Measurements from ENCODE around the gene MXD3.
"Not testable (repeated sequence)": the region's sequence is repeated elsewhere in the genome, so short reads cannot be mapped to it uniquely, and the experiment has no call there.

Gene MXD3

DNA sequence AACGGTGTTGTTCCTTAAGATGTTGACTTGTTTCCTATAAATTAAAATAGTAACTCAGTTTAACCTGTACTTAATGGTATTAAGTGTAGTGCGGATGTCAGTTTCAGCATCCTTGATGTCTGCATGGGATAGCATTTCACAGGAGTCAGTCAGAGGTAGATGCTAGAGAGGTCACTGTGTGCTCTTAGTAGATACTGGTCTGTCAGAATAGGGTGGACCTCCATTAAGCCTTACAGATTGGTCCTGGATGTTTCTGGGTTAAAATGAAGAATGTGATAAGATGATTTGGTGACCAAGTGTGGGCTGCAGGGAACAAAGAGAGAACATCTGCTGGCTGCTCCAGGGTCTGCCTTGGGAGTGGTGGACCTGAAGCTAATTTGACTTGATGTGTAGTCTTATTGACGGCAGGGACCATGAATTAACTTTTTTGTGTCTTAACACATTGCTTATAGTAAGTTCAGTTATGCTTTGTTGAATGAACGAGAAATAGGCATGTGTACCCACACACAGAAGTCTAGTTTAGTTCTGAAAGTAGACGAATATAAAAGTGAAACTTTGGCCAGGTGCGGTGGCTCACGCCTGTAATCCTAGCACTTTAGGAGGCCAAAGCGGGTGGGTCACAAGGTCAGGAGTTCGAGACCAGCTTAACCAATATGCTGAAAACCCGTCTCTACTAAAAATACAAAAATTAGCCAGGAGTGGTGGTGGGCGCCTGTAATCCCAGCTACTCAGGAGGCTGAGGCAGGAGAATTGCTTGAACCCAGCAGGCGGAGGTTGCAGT is 20.7 kb downstream of the MXD3 start:
- Mint-ChIP-seq H3K9me3 (no peaks in the 10 kb centered on the region), H3K36me3 (peaks cover 100% of the 10 kb centered on the region), H3K4me3 (no peak overlapping the region), H3K27ac (no peak overlapping the region), H3K4me1 (peaks cover 11% of the 10 kb centered on the region)
- ATAC-seq (no peak), DNase-seq (ENCODE audit: low spot score in 2 of 2) (no peak)

DNA sequence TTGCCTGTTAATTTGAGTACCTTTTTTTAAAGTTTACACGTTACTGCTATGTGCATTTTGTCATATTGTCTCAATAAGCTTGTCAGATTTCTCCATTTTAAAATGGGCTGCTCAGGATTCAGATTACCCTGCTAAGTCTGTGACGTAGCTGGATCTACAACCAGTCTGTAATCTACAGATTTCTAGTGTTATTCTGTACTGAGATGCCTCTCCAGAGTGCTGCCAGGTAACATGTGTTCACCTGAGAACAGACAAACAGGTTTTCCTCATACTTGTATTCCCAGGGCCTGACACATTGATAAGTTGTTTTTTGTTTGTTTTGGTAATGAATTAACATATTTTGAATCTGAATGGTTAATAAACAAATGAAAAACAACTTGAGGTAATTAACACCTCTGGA is 23.5 kb downstream of the MXD3 start:
- Mint-ChIP-seq H3K27ac (no peak overlapping the region), H3K36me3 (peaks cover 100% of the 10 kb centered on the region), H3K4me1 (no peaks in the 10 kb centered on the region), H3K9me3 (no peaks in the 10 kb centered on the region), H3K4me3 (no peak overlapping the region)
- ATAC-seq (no peak), DNase-seq (ENCODE audit: low spot score in 2 of 2) (no peak)

DNA sequence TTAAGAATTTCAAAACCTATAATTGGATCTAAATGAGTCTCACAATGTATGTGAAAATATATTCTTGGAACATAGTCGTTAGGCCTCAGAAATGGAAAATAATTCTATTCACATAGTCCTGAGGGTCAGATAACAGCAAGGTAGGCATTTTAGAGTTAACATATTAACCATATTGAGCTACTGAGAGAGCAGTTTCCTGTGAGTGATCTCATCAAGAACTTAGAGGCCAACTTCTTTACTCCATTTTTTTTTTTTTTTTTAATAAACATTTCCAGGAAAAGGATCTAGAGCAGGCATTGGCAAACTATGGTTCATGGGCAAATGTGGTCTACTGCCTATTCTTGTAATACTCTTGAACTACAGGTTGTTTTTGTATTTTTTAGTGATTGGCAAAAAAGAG is 34.8 kb downstream of the MXD3 start:
- H3K4me1 Mint-ChIP-seq, result peaks cover 6% of the 10 kb centered on the region
- H3K4me3 Mint-ChIP-seq, result no peak overlapping the region
- H3K36me3 Mint-ChIP-seq, result peaks cover 100% of the 10 kb centered on the region
- DNase-seq (ENCODE audit: low spot score in 2 of 2) (no peak), ATAC-seq (peak; percentile 51)
- H3K9me3 Mint-ChIP-seq, result no peaks in the 10 kb centered on the region
- H3K27ac Mint-ChIP-seq, result peak overlapping the region; percentile 90

DNA sequence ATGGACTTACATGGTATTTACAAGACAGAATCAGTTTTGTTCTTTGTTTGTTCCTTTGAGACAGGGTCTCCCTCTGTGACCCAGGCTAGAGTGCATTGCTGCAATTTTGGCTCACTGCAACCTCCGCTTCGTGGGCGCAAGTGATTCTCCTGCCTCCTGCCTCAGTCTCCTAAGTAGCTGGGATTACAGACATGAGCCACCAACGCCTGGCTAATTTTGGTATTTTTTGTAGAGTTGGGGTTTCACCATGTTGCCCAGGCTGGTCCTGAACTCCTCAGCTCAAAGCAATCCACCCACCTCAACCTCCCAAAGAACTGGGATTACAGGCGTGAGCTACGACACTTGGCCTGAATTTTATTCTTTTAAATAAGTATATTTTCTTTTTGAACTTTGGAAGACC is 35.8 kb downstream of the MXD3 start:
- DNase-seq (ENCODE audit: low spot score in 2 of 2), result no peak
- Mint-ChIP-seq H3K27ac (peak overlapping the region; percentile 37), H3K36me3 (peaks cover 97% of the 10 kb centered on the region)

DNA sequence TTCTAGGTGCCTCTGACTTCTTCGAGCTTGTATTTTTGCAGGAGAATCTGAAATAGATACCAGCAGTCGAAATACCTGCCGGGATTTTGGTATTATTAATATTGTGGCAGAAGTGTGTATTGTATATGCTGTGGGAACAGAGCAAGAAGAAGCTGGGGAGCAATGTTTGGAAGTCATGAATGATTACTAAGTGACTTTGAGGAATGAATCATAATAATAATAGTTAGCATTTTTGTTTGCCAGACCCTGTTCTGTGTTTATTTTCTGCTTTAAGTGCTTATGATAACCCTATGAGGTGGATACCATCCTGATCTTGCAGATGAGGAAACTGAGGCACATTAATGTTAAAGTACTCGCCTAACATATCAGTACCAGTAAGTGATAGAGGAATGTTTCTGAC is 40.6 kb downstream of the MXD3 start:
- Mint-ChIP-seq H3K27ac (no peak overlapping the region), H3K4me3 (no peak overlapping the region), H3K4me1 (no peaks in the 10 kb centered on the region), H3K36me3 (peaks cover 95% of the 10 kb centered on the region), H3K9me3 (no peaks in the 10 kb centered on the region)
- ATAC-seq, result no peak
- no peak for DNase-seq (ENCODE audit: low spot score in 2 of 2)

More for the DNA sequence above, 35.8 kb downstream of the MXD3 start:
- Mint-ChIP-seq H3K4me1 (peaks cover 6% of the 10 kb centered on the region), H3K9me3 (no peaks in the 10 kb centered on the region), H3K4me3 (no peak overlapping the region)
- no peak for ATAC-seq

DNA sequence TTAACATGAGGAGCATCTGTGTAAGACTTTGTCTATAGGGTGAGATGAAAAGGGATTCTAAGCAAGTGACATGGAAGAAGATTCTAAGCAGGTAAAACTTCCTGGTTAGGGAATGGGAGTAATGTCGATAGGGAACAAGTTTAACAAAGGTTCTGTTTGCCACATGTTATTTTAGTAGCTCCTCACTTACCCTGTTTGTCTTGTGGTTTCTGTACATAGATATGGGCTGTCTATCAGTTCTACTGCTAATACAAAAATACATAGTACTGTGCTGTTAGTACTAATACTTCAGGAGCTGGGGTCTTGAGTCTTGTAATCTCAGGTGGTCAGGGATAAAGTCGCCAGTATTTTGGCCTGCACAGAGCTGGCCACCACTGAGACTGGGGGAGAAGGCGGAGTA is 41.0 kb downstream of the MXD3 start:
- Mint-ChIP-seq H3K4me3 (no peak overlapping the region), H3K4me1 (no peaks in the 10 kb centered on the region)

DNA sequence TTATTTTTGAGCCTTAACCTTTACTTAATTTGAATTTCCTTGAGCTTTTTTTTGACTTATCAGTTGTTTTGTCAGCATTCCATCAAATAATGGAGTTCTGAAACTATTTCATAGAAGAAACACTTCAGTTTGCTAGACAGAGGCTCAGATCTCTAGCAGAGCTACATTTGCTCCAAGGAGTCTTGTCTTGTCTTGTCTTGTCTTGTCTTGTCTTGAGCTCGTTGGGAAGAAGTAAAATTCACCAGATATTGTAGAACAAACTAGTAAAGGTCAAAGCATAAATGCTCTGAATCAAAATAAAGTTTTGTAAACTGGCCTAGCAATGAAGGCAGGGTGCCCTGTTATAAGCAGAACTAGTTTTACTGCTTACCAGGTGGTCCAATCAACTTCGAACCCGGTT is 41.7 kb downstream of the MXD3 start:
- DNase-seq (ENCODE audit: low spot score in 2 of 2) (no peak), ATAC-seq (no peak)
- Mint-ChIP-seq H3K4me1 (no peaks in the 10 kb centered on the region), H3K4me3 (no peak overlapping the region), H3K9me3 (no peaks in the 10 kb centered on the region), H3K27ac (peak overlapping the region; percentile 17), H3K36me3 (peaks cover 95% of the 10 kb centered on the region)

More for the DNA sequence above, 41.0 kb downstream of the MXD3 start:
- Mint-ChIP-seq H3K36me3 (peaks cover 95% of the 10 kb centered on the region), H3K9me3 (no peaks in the 10 kb centered on the region), H3K27ac (peak overlapping the region; percentile 17)
- ATAC-seq (no peak), DNase-seq (ENCODE audit: low spot score in 2 of 2) (no peak)

DNA sequence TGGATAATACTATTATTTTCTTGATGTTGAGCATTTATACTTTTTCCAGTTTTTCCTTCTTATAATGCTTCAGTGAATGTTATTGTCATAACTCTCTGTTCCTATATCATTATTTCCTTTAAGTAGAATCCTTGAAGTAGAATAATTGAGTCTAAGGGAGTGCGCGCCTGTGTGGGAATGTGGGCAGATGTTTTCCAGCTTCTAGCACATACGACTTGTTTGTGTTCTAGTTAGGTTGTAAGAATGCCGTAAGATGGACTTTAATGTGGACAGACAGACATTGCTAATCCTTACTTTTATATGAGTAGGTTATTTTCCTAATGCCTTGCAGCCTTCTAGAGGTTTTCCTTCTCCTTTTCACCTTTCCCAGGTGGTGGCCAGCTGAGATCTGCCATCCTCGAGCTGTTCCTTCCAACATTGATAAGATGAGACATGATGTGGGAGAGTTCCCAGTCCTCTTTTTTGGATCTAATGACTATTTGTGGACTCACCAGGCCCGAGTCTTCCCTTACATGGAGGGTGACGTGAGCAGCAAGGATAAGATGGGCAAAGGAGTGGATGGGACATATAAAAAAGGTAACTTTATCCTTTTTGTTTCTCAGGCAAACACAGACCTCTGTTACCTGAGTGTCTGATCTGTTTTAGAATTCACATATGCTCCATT is 42.3 kb downstream of the MXD3 start:
- Mint-ChIP-seq H3K27ac (peak overlapping the region; percentile 17), H3K4me3 (no peak overlapping the region), H3K4me1 (no peaks in the 10 kb centered on the region), H3K36me3 (peaks cover 95% of the 10 kb centered on the region), H3K9me3 (no peaks in the 10 kb centered on the region)
- DNase-seq (ENCODE audit: low spot score in 2 of 2) (no peak), ATAC-seq (no peak)

DNA sequence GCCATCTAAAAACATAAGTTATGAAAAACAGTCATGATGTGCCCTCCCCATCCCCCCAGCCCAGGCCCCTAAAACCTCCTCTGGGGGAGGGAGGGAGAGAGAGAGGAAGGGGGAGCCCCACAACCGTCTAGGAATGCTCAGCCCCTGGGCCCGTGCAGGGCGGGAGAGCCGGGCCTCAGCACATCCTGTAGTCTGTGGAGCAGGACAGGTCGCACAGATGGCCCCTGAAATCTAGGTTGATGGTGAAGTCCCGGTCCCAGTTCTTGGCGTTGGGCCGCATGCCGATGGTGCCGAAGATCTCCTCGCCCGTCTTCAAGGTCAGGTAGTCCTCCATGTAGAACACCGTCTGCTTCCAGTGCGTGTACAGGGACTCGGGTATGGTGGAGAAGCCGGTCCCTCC is 46.3 kb downstream of the MXD3 start:
- no peak overlapping the region for H3K27ac Mint-ChIP-seq
- no peaks in the 10 kb centered on the region for H3K4me1 Mint-ChIP-seq
- DNase-seq (ENCODE audit: low spot score in 2 of 2) (no peak), ATAC-seq (no peak)
- H3K4me3 Mint-ChIP-seq, result no peak overlapping the region
- peaks cover 100% of the 10 kb centered on the region for H3K36me3 Mint-ChIP-seq
- H3K9me3 Mint-ChIP-seq, result no peaks in the 10 kb centered on the region

DNA sequence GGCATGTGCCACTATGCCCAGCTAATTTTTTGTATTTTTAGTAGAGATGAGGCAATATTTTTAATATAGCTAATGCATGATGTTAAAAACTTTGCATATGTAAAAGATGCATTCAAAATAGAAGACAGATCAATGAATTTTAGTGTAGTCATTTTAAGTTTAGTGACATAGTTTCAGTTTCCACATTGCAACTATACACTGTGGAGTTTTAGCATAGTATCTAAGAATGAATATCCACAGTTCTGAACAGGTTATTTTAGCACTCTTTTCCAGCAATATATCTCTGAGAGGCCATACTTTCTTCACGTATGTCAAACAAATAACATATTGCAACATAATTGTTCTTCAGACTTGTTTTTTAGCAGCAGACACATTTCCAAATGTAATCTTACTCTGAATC is 47.5 kb downstream of the MXD3 start:
- no peak overlapping the region for H3K4me3 Mint-ChIP-seq
- no peak overlapping the region for H3K27ac Mint-ChIP-seq
- no peaks in the 10 kb centered on the region for H3K4me1 Mint-ChIP-seq
- DNase-seq (ENCODE audit: low spot score in 2 of 2), result no peak
- peaks cover 100% of the 10 kb centered on the region for H3K36me3 Mint-ChIP-seq
- H3K9me3 Mint-ChIP-seq, result no peaks in the 10 kb centered on the region
- no peak for ATAC-seq

DNA sequence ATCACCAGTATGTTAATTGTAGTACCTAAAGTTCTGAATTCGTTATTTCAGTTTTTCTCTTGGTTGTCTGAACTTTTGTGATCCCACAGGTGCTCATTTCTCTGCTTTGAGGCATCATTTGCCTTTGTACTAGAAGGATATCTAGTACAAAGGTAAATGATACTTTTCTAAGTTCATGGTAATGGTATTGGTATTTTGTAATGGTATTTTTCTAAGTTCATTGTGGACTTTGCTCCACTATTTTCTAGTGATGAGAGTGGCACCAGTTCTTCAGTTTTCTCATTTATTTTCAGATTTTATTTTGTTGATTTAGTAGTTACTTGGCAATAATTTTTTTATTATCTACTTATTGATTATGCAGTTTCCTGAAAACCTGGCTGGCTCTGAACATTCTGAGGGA is 50.2 kb downstream of the MXD3 start:
- DNase-seq (ENCODE audit: low spot score in 2 of 2) (no peak), ATAC-seq (no peak)
- H3K36me3 Mint-ChIP-seq, result peaks cover 100% of the 10 kb centered on the region
- H3K4me1 Mint-ChIP-seq, result no peaks in the 10 kb centered on the region
- no peak overlapping the region for H3K4me3 Mint-ChIP-seq
- no peaks in the 10 kb centered on the region for H3K9me3 Mint-ChIP-seq
- H3K27ac Mint-ChIP-seq, result peak overlapping the region; percentile 49

DNA sequence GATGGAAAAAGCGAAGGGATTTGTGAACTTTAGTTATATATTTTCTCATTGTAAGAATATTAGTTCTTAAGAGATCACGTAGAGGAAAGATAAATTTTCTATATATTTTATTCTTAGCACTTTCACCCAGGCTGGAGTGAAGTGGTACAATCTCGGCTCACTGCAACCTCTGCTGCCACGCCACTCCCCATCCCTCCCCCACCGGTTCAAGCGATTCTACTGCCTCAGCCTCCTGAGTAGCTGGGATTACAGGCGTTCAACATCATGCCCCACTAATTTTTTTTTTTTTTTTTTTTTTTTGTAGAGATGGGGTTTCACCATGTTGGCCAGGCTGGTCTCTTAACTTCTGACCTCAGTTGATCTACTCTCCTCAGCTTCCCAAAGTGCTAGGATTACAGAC is 50.7 kb downstream of the MXD3 start:
- DNase-seq (ENCODE audit: low spot score in 2 of 2) (no peak), ATAC-seq (no peak)
- Mint-ChIP-seq H3K27ac (no peak overlapping the region), H3K9me3 (no peaks in the 10 kb centered on the region), H3K36me3 (peaks cover 100% of the 10 kb centered on the region), H3K4me3 (no peak overlapping the region), H3K4me1 (no peaks in the 10 kb centered on the region)

DNA sequence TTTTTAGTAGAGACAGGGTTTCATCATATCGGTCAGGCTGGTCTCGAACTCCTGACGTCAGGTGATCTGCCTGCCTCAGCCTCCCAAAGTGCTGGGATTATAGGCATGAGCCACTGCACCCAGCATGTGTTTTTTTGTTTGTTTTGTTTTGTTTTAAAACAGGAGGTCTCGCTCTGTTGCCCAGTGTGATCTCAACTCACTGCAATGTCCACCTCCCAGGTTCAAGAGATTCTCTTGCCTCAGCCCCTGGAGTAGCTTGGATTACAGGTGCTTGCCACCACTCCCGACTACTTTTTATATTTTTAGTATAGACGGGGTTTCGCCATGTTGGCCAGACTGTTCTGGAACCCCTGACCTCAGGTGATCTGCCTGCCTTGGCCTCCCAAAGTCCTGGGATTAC is 53.0 kb downstream of the MXD3 start:
- H3K4me1 Mint-ChIP-seq; DNase-seq (ENCODE audit: low spot score in 2 of 2); H3K4me3 Mint-ChIP-seq; ATAC-seq; H3K9me3 Mint-ChIP-seq: not testable (repeated sequence)
- H3K27ac Mint-ChIP-seq, result peak overlapping the region; percentile 72
- H3K36me3 Mint-ChIP-seq, result peaks cover 100% of the 10 kb centered on the region

Data from stimulated activated effector memory CD8-positive, alpha-beta T cell treated with anti-CD3 and anti-CD28 coated beads, Interleukin-12 subunit alpha, Interleukin-12 subunit beta, amount 100 ng/mL, for 72 hours (primary cell).